Vagina (tissue), 2 donors: ENCODE data around the gene LTA.

ENCODE experiments used
- POLR2A ChIP-seq, 2 donors: fragments of 450-650 bp; IDR thresholded peaks; one replicate each; pipeline ENCODE4 v1.6.1; 2017; ENCODE audit warnings: antibody characterized with exemption in 2 of 2, mild to moderate bottlenecking in 2 of 2, moderate library complexity in 2 of 2
- POLR2AphosphoS5 ChIP-seq, 2 donors: sonication (generic); formaldehyde crosslinking; IDR thresholded peaks; one replicate each; pipeline ENCODE4 v1.9.0; 2017; ENCODE audit warnings: antibody characterized with exemption in 2 of 2, mild to moderate bottlenecking in 2 of 2, low read depth in 1 of 2; ENCODE audit not compliant: insufficient read depth in 1 of 2
- TF ChIP-seq, protein P1 (sequence below), 3 experiments: fragments of 450-650 bp in 2 of 3; fragments of 200-600 bp in 1 of 3; sonication (generic) in 1 of 3; IDR thresholded peaks; one replicate each; pipeline ENCODE4 v1.5.1; 2017 to 2019; ENCODE audit warnings: antibody characterized with exemption in 3 of 3, mild to moderate bottlenecking in 2 of 3, moderate library complexity in 2 of 3

DNA sequence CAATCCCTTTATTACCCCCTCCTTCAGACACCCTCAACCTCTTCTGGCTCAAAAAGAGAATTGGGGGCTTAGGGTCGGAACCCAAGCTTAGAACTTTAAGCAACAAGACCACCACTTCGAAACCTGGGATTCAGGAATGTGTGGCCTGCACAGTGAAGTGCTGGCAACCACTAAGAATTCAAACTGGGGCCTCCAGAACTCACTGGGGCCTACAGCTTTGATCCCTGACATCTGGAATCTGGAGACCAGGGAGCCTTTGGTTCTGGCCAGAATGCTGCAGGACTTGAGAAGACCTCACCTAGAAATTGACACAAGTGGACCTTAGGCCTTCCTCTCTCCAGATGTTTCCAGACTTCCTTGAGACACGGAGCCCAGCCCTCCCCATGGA lies 5.5 kb downstream of the LTA start:
- TF ChIP-seq, protein P1, sequence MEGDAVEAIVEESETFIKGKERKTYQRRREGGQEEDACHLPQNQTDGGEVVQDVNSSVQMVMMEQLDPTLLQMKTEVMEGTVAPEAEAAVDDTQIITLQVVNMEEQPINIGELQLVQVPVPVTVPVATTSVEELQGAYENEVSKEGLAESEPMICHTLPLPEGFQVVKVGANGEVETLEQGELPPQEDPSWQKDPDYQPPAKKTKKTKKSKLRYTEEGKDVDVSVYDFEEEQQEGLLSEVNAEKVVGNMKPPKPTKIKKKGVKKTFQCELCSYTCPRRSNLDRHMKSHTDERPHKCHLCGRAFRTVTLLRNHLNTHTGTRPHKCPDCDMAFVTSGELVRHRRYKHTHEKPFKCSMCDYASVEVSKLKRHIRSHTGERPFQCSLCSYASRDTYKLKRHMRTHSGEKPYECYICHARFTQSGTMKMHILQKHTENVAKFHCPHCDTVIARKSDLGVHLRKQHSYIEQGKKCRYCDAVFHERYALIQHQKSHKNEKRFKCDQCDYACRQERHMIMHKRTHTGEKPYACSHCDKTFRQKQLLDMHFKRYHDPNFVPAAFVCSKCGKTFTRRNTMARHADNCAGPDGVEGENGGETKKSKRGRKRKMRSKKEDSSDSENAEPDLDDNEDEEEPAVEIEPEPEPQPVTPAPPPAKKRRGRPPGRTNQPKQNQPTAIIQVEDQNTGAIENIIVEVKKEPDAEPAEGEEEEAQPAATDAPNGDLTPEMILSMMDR (IDR thresholded peaks at IDR 0.05), result no peak
- TF ChIP-seq POLR2A (IDR thresholded peaks at IDR 0.05) (no peak), POLR2AphosphoS5 (IDR thresholded peaks at IDR 0.05; ENCODE audit: insufficient read depth in 1 of 2, low read depth in 1 of 2) (no peak)
